Right renal pelvis (tissue), 4 donors: ENCODE results near the gene HLA-C. TPM values are rescaled to one million over a fixed set of nuclear protein-coding genes. Genes with fewer than 3 reads are reported as not detected.

Source experiments
- polyA plus RNA-seq, 4 donors: library from polyadenylated mRNA; unstranded; fragments of 120-200 nt; gene quantifications; one replicate each; pipeline ENCODE4 v1.2.1, GENCODE V29; 2013; ENCODE audit not compliant: insufficient read length in 4 of 4

HLA-C gene
- polyA plus RNA-seq, 4 donors: 91.2 to 180 (median 118) TPM

Other genes starting within 250 kb of the HLA-C start
- gene C6orf15, start 159.5 kb downstream of the HLA-C start, polyA plus RNA-seq: not detected
- under 1 TPM in 2 of 4 donors, not detected in 2; 0.29 to 0.59 TPM for gene PSORS1C1, start 157.3 kb downstream of the HLA-C start, polyA plus RNA-seq
- gene CDSN, start 151.6 kb downstream of the HLA-C start, polyA plus RNA-seq: under 1 TPM in 1 of 4 donors, not detected in 3; 0.03 TPM
- not detected for gene PSORS1C2, start 133.0 kb downstream of the HLA-C start, polyA plus RNA-seq
- gene CCHCR1, start 114.3 kb downstream of the HLA-C start, polyA plus RNA-seq: 10 to 100 TPM; 26.1 to 33.6 (median 29.8) TPM
- gene TCF19, start 113.5 kb downstream of the HLA-C start, polyA plus RNA-seq: 10 to 100 TPM; 17.2 to 20.1 (median 18.1) TPM
- gene POU5F1, start 101.4 kb downstream of the HLA-C start, polyA plus RNA-seq: 1 to 10 TPM; 1.6 to 7.3 (median 3.0) TPM
- 100 to 1,000 TPM; 110 to 214 (median 158) TPM for gene HLA-B, start 85.1 kb upstream of the HLA-C start, polyA plus RNA-seq
- 10 to 100 TPM in 1 of 4 donors, 1 to 10 TPM in 3; 3.3 to 12.2 (median 7.9) TPM for gene MICA, start 131.5 kb upstream of the HLA-C start, polyA plus RNA-seq
- gene MICB, start 226.1 kb upstream of the HLA-C start, polyA plus RNA-seq: 1 to 10 TPM in 3 of 4 donors, under 1 TPM in 1; 0.80 to 1.6 (median 1.4) TPM